Effector memory CD4-positive, alpha-beta T cell (primary cell): Measurements from ENCODE around the gene TRIO.

ENCODE experiments used
- DNase-seq, 3 donors: peaks; one replicate each; pipeline ENCODE4 v3.0.0-alpha.2; 2020
- H3K27ac ChIP-seq: 2 replicates; pipeline ENCODE4 v1.7.0; 2013; ENCODE audit warnings: mild to moderate bottlenecking, low read length, moderate library complexity; ENCODE audit not compliant: insufficient read depth, poor library complexity, severe bottlenecking
- H3K27me3 ChIP-seq: replicated peaks from 2 replicates; pipeline ENCODE4 v1.7.0; 2013; ENCODE audit warnings: mild to moderate bottlenecking, low read length; ENCODE audit not compliant: insufficient read depth, control insufficient read depth, poor library complexity, severe bottlenecking
- H3K36me3 ChIP-seq: 2 replicates; pipeline ENCODE4 v1.7.0; 2013; ENCODE audit warnings: mild to moderate bottlenecking, low read length, moderate library complexity; ENCODE audit not compliant: control insufficient read depth, insufficient read depth
- H3K4me1 ChIP-seq: 2 replicates; pipeline ENCODE4 v1.7.0; 2013; ENCODE audit warnings: low read length, mild to moderate bottlenecking; ENCODE audit not compliant: control insufficient read depth, insufficient read depth, poor library complexity, severe bottlenecking
- H3K4me3 ChIP-seq: 2 replicates; pipeline ENCODE4 v1.7.0; 2013; ENCODE audit warnings: low read length, low read depth, mild to moderate bottlenecking; ENCODE audit not compliant: insufficient read depth, poor library complexity, severe bottlenecking
- H3K9me3 ChIP-seq: 2 replicates; pipeline ENCODE4 v1.7.0; 2013; ENCODE audit warnings: mild to moderate bottlenecking, low read length, moderate library complexity; ENCODE audit not compliant: control insufficient read depth

The TRIO gene

DNA sequence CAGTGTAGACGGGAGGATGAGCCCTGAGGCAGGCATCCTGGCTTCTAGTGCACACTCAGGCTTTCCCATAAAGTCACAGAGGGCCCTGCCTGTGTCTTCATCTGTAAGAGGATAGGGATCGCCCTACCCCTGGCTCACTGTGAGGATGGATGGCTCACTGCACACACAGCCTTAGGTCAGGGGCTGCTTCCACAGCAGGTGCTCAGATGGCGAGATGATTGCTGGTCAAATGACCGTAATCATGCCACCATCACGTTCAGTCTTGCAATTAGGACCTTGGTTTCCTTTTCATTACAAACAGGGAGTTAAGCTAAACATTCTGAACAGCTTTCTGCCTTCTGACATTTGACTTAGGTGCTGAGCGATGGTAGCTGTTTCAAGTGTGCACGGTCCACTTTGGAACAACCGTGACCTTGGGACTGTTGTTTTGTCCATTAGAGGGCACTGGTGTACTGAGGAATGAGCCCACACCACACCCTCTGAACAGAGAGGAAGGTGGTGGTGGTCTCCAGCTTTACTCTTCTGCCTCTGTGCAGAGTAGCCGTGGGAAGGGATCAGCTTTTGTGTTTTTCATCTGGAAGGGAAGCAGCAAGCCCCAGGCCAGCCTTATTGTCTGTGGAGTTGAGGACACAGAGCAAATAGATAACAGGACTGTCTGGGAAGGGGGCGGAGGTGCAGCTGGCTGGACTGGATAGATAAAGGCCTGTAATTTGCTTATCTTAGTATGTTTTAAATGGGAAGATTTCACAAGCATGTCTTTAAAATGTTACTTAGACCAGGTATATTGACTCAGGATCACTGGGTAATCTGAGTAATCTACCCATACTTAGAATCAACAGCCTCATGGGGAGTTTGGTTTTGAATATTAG is 183.1 kb downstream of the TRIO start:
- H3K9me3 ChIP-seq = no peaks in the 10 kb centered on the region

DNA sequence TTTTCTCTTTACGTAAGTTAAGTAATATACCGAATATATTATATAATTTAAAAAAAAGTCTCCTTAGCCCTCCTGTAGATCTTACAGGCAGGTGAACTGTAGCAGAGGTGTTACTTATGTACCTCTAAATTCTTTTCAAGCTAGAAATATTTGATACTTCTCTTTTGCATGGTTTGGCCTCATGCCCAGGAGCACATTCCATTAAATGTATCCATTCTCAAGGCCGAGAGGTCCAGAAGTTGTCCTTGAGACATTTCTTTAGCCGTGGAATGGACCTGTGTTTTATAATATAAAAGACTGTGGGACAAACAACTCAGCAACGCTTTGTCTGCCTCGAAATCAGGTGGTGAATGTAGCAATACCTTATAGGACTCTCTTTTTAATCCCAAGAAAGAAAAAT is 184.5 kb downstream of the TRIO start:
- Histone ChIP-seq H3K36me3 (no peaks in the 10 kb centered on the region), H3K4me3 (no peak overlapping the region), H3K9me3 (no peaks in the 10 kb centered on the region), H3K4me1 (no peaks in the 10 kb centered on the region), H3K27me3 (no peaks in the 10 kb centered on the region), H3K27ac (no peak overlapping the region)
- DNase-seq = no peak

More for the DNA sequence above, 183.1 kb downstream of the TRIO start:
- no peak overlapping the region for H3K4me3 ChIP-seq
- no peak overlapping the region for H3K27ac ChIP-seq
- no peaks in the 10 kb centered on the region for H3K36me3 ChIP-seq
- DNase-seq = no peak
- H3K4me1 ChIP-seq = no peaks in the 10 kb centered on the region
- H3K27me3 ChIP-seq = no peaks in the 10 kb centered on the region

DNA sequence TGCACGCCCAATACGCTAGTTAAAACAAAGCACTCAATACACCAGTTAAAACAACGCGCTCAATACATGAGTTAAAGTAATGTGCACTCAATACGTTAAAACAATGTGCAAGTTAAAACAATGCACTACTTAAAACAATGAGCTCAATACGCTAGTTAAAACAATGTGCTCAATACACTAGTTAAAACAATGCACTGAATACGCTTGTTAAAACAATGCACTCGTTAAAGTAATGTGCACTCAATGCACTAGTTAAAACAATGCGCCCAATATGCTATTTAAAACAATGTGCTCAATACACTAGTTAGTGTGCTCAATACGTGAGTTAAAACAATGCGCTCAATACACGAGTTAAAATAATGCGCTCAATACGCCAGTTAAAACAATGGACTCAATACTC is 185.0 kb downstream of the TRIO start:
- H3K36me3 ChIP-seq = no peaks in the 10 kb centered on the region

DNA sequence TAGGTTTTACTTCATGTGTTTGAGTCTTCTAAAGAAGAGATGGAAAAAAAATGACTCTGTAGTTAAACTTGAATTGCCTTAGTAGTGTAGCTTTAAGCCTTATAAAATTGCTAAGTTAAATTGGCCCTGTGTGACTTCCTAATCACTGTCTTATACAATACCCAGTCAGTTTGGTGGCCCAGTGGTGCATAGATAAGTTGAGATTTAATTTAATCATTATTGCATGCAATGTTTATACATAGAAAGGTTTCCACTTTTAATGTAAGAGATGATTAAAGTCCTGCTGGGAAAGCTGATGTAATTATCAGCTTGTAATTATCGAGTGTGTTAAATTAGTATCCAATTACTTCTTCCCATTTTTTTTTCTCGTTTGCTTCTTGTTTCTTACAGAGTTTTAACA is 187.1 kb downstream of the TRIO start:
- Histone ChIP-seq H3K9me3 (no peaks in the 10 kb centered on the region), H3K36me3 (no peaks in the 10 kb centered on the region), H3K4me3 (no peak overlapping the region), H3K27me3 (no peaks in the 10 kb centered on the region), H3K4me1 (no peaks in the 10 kb centered on the region), H3K27ac (no peak overlapping the region)
- DNase-seq = no peak

More for the DNA sequence above, 185.0 kb downstream of the TRIO start:
- DNase-seq = no peak
- Histone ChIP-seq H3K4me3 (no peak overlapping the region), H3K4me1 (no peaks in the 10 kb centered on the region), H3K9me3 (no peaks in the 10 kb centered on the region), H3K27me3 (no peaks in the 10 kb centered on the region), H3K27ac (no peak overlapping the region)

DNA sequence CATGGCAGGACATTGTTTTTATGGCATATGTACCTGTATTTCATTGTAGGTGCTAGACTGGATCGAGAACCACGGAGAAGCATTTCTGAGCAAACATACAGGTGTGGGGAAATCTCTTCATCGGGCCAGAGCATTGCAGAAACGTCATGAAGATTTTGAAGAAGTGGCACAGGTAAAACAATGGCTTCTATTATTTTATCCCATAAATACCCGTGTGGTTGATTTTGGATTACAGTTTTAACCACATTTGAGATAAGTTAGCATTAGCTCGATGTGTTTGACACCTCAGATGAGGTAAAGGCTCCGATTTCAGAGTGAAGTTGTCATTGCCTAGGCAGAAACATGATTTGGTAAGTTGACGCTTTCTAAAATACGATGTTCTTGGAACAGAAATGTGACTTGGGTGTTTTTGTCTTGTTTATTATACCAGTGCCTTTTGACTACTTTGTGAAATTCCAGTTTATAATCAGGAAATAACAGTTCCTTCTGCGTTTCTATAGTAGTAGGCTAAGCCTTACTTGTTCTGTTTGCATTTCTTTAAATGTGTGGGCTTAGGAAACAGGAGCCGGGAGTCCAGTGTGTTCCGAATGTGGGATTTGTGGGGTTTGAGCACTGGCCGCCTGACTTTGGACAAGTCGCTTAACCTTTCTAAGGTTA is 187.7 kb downstream of the TRIO start:
- H3K27ac ChIP-seq = no peak overlapping the region
- no peaks in the 10 kb centered on the region for H3K36me3 ChIP-seq
- DNase-seq = no peak

DNA sequence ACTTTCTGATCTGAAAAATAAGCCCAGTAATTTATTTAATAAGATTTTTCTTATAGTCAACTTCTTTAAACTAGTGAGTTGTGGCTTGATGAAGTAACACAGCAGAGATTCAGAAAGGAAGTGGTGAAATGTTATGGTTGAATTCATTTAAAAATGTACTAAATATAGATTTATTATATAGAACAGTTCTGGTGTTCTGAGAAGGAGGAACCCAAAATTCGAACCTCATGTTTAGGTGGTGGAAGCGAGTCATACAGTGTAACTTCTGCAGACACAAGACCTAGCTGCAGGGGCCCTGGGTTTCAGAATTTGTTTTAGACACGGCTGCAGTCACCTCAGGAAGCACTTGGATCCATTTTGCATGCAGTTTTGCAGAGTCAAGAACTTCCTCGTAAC is 188.2 kb downstream of the TRIO start:
- H3K36me3 ChIP-seq = no peaks in the 10 kb centered on the region
- no peak overlapping the region for H3K4me3 ChIP-seq
- H3K27ac ChIP-seq = no peak overlapping the region

More for the DNA sequence above, 187.7 kb downstream of the TRIO start:
- H3K4me3 ChIP-seq = no peak overlapping the region
- H3K9me3 ChIP-seq = no peaks in the 10 kb centered on the region
- no peaks in the 10 kb centered on the region for H3K27me3 ChIP-seq
- no peaks in the 10 kb centered on the region for H3K4me1 ChIP-seq

DNA sequence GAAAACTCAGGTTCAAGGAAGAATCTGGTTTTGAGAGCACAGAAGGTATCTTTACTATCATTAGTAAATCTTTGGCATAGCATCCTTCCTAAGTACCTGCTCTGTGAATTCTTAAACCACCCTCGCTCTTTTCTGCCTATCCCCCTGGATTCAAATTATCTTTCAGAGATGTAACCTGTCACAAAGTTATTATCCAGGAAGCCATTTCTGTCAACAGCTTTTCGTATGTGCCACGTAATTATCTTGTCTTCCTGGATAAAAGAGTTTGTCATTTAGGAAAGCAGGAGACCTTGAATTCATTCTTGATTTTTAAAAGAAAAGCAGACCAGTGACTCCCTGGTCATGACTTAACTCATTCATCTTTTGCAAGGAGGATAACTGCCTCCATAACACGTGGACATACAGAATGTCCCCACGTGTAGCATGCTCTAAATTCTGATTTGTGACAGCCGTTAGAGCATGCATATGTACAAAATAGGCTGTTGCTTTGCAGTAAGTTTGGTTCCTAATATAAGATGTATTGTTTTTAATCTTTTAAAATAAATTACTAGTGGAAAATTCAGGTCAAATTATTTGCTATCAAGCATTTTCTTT is 189.0 kb downstream of the TRIO start:
- DNase-seq = no peak
- H3K9me3 ChIP-seq = no peaks in the 10 kb centered on the region
- H3K4me1 ChIP-seq = no peaks in the 10 kb centered on the region
- no peak overlapping the region for H3K4me3 ChIP-seq
- H3K27ac ChIP-seq = no peak overlapping the region
- no peaks in the 10 kb centered on the region for H3K27me3 ChIP-seq
- no peaks in the 10 kb centered on the region for H3K36me3 ChIP-seq

More for the DNA sequence above, 188.2 kb downstream of the TRIO start:
- no peaks in the 10 kb centered on the region for H3K27me3 ChIP-seq
- DNase-seq = no peak
- no peaks in the 10 kb centered on the region for H3K9me3 ChIP-seq
- no peaks in the 10 kb centered on the region for H3K4me1 ChIP-seq

DNA sequence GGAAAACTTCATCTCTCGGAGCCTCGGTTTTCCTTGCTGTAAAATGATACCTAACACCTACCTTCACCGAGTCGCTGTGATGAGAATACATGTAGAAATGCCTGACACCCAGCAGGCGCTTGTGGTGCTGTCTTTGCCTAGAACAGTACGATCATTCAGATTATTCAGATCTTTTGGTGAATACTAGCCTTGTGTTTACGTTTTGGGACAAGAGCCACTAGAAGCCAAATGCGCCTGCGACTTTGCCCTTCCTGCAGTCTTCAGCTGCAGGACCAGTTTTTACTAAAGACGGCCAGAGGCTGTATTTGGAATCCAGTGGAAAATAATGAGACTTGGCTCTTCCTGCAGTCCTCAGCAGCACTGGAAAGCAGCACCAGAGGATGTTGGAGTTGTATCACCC is 189.6 kb downstream of the TRIO start:
- H3K9me3 ChIP-seq = no peaks in the 10 kb centered on the region
- H3K36me3 ChIP-seq = no peaks in the 10 kb centered on the region
- H3K27ac ChIP-seq = no peak overlapping the region
- H3K27me3 ChIP-seq = no peaks in the 10 kb centered on the region
- H3K4me1 ChIP-seq = no peaks in the 10 kb centered on the region
- no peak for DNase-seq
- H3K4me3 ChIP-seq = no peak overlapping the region

DNA sequence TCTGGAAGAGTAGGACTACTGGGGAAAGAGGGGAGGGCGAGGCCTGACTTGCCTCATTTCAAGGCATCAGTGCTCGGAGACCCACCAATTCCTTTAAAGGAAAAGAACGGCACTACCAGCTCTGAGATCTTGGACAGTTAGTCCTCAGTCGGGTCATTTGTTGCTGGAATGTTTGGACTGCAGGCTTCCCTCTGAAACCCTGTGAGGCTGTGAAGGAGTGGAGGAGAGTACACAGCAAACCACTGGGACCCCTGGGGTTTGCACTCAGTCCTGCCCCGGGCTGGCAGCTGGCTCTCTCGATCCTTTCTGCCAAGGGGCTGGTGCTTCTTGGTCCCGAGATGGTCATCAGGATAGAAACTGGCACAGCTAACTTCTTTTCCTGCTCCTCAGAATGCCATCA is 194.5 kb downstream of the TRIO start:
- Histone ChIP-seq H3K36me3 (no peaks in the 10 kb centered on the region), H3K27ac (no peak overlapping the region), H3K9me3 (no peaks in the 10 kb centered on the region)

DNA sequence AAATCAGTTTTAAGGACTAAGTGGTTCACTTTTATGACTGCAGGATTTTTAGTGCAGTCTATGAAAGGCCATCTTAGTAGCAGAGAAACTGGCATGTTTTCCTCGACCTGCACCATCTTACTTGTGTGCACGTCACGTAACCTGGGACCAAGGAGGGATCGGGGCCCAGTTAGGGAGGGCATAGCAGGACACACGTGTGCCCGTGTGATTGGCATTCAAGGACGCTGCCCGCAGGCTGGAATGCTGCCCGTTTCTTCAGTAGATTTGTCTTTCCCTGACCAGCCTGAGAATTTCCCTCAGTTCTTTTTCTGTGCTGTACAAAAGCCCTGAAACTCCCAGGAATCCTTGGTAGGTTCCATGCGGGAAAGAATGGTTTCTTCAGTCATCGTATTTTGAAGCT is 196.3 kb downstream of the TRIO start:
- H3K4me1 ChIP-seq = no peaks in the 10 kb centered on the region
- H3K27me3 ChIP-seq = no peaks in the 10 kb centered on the region
- no peaks in the 10 kb centered on the region for H3K9me3 ChIP-seq
- DNase-seq = no peak
- no peak overlapping the region for H3K27ac ChIP-seq
- no peaks in the 10 kb centered on the region for H3K36me3 ChIP-seq
- no peak overlapping the region for H3K4me3 ChIP-seq

More for the DNA sequence above, 194.5 kb downstream of the TRIO start:
- H3K4me1 ChIP-seq = no peaks in the 10 kb centered on the region
- H3K4me3 ChIP-seq = no peak overlapping the region
- DNase-seq = no peak
- no peaks in the 10 kb centered on the region for H3K27me3 ChIP-seq
